Naive thymus-derived CD8-positive, alpha-beta T cell (primary cell): ENCODE data around the gene TMPRSS6. TPM values are rescaled to one million over a fixed set of nuclear protein-coding genes. Genes with fewer than 3 reads are reported as not detected.

Source experiments
- ATAC-seq, 2 donors: fragments of 150-1000 bp; cut with Tn5 transposase in 1 of 2; sonication (Bioruptor Pico), chemical (Tn5 transposase) in 1 of 2; 1 replicate in 1 of 2; 2 replicates in 1 of 2; pipeline ENCODE4 v1.10.0; 2021; ENCODE audit warnings: mild to moderate bottlenecking in 2 of 2, moderate library complexity in 2 of 2
- POLR2A ChIA-PET: fragments of 350-600 bp; sonication (Branson Sonifier 250); formaldehyde crosslinking; loops from one replicate; lab custom pipeline; 2021; ENCODE audit warnings: antibody characterized with exemption; lab: Charles Lee
- DNase-seq, 10 donors: peaks; one replicate each; pipeline versions ENCODE4 v3.0.0 to v3.0.0-alpha.2; 2020 to 2022
- H3K27ac Mint-ChIP-seq, 10 donors: one replicate each; pipeline ENCODE4 v1.8.0; 2020 to 2022; ENCODE audit warnings: mild to moderate bottlenecking in 10 of 10, mixed read lengths in 10 of 10, moderate library complexity in 4 of 10, inconsistent platforms in 1 of 10
- H3K27me3 Mint-ChIP-seq, 5 donors: one replicate each; pipeline ENCODE4 v1.8.0; 2021 to 2022; ENCODE audit warnings: mixed read lengths in 5 of 5
- H3K36me3 Mint-ChIP-seq, 3 donors: one replicate each; pipeline ENCODE4 v1.8.0; 2020 to 2022; ENCODE audit warnings: mixed read lengths in 3 of 3, mild to moderate bottlenecking in 2 of 3, inconsistent platforms in 1 of 3
- H3K4me1 Mint-ChIP-seq, 4 donors: one replicate each; pipeline ENCODE4 v1.8.0; 2021 to 2022; ENCODE audit warnings: mixed read lengths in 4 of 4
- H3K4me3 Mint-ChIP-seq, 10 donors: one replicate each; pipeline ENCODE4 v1.8.0; 2020 to 2022; ENCODE audit warnings: mild to moderate bottlenecking in 10 of 10, mixed read lengths in 10 of 10, moderate library complexity in 6 of 10, inconsistent platforms in 1 of 10
- H3K9me3 Mint-ChIP-seq, 9 donors: one replicate each; pipeline ENCODE4 v1.8.0; 2020 to 2022; ENCODE audit warnings: mixed read lengths in 9 of 9, mild to moderate bottlenecking in 3 of 9, inconsistent platforms in 1 of 9, moderate library complexity in 1 of 9
- polyA plus RNA-seq, 3 donors: library from polyadenylated mRNA; unstranded; fragments of 300-500 nt; fragmentation: Illumina TruSeq; gene quantifications; one replicate each; pipeline ENCODE4 v1.2.3, GENCODE V29; 2021
- total RNA-seq, 8 experiments: library from RNA in 2 of 8; stranded (reverse) in 2 of 8; gene quantifications; one replicate each; pipeline ENCODE4 v1.2.3 and lab custom pipeline; 2021 to 2026

TMPRSS6 gene
- total and polyA plus RNA-seq, 5 experiments from 2014 or later = 0.05 to 0.36 (median 0.09) TPM

GRCh38 chr22:37036655-37037377 lies 72.7 kb downstream of the TMPRSS6 start:
- no peaks in the 10 kb centered on the region for H3K36me3 Mint-ChIP-seq
- no peak overlapping the region for H3K4me3 Mint-ChIP-seq
- ATAC-seq (no peak), DNase-seq (no peak)
- no peaks in the 10 kb centered on the region for H3K4me1 Mint-ChIP-seq
- no peaks in the 10 kb centered on the region for H3K9me3 Mint-ChIP-seq
- peaks cover 6 to 16% (median 11%) of the 10 kb centered on the region in 5 donors for H3K27me3 Mint-ChIP-seq
- H3K27ac Mint-ChIP-seq = peak overlapping the region in 1 of 10 donors; percentile 62
- POLR2A ChIA-PET = interaction anchor here (0.5 to 0.6 kb wide), 2 partner anchors 61 to 309 kb away, joined by 3 read pairs; no protein-coding TSS in a partner anchor

- H3K27me3 Mint-ChIP-seq = peaks cover 6 to 11% (median 8%) of the 10 kb centered on the region in 5 donors
- no peaks in the 10 kb centered on the region for H3K36me3 Mint-ChIP-seq
- H3K9me3 Mint-ChIP-seq = no peaks in the 10 kb centered on the region
- POLR2A ChIA-PET = no interaction called here
- H3K4me3 Mint-ChIP-seq = no peak overlapping the region
- peak overlapping the region in 1 of 10 donors; percentile 45 for H3K27ac Mint-ChIP-seq
- H3K4me1 Mint-ChIP-seq = no peaks in the 10 kb centered on the region
- no peak for ATAC-seq
- no peak for DNase-seq
Observed at GRCh38 chr22:37033605-37034430, 75.7 kb downstream of the TMPRSS6 start.

GRCh38 chr22:37032535-37033460 lies 76.7 kb downstream of the TMPRSS6 start:
- H3K27me3 Mint-ChIP-seq = peaks cover 6 to 11% (median 8%) of the 10 kb centered on the region in 5 donors
- ATAC-seq (no peak), DNase-seq (no peak)
- H3K36me3 Mint-ChIP-seq = no peaks in the 10 kb centered on the region
- H3K9me3 Mint-ChIP-seq = no peaks in the 10 kb centered on the region
- no peaks in the 10 kb centered on the region for H3K4me1 Mint-ChIP-seq
- H3K4me3 Mint-ChIP-seq = peak overlapping the region in 1 of 10 donors; percentile 41
- POLR2A ChIA-PET = interaction anchor here (0.6 kb wide), 1 partner anchor 471 kb away, joined by 3 read pairs; no protein-coding TSS in a partner anchor
- H3K27ac Mint-ChIP-seq = no peak overlapping the region

- peaks cover 2 to 11% (median 7%) of the 10 kb centered on the region in 5 donors for H3K27me3 Mint-ChIP-seq
- no peaks in the 10 kb centered on the region for H3K9me3 Mint-ChIP-seq
- H3K36me3 Mint-ChIP-seq = no peaks in the 10 kb centered on the region
- no peak overlapping the region for H3K4me3 Mint-ChIP-seq
- peak overlapping the region in 1 of 10 donors; percentile 35 for H3K27ac Mint-ChIP-seq
- ATAC-seq (no peak), DNase-seq (no peak)
- POLR2A ChIA-PET = interaction anchor here (0.6 kb wide), 1 partner anchor 471 kb away, joined by 3 read pairs; no protein-coding TSS in a partner anchor
- no peaks in the 10 kb centered on the region for H3K4me1 Mint-ChIP-seq
Observed at GRCh38 chr22:37032134-37032534, 77.4 kb downstream of the TMPRSS6 start.

- DNase-seq (no peak), ATAC-seq (no peak)
- POLR2A ChIA-PET = no interaction called here
- H3K27ac Mint-ChIP-seq = no peak overlapping the region
- H3K9me3 Mint-ChIP-seq = no peaks in the 10 kb centered on the region
- no peaks in the 10 kb centered on the region for H3K4me1 Mint-ChIP-seq
- no peaks in the 10 kb centered on the region for H3K36me3 Mint-ChIP-seq
- H3K27me3 Mint-ChIP-seq = peaks cover 0 to 11% (median 4%) of the 10 kb centered on the region in 5 donors
- H3K4me3 Mint-ChIP-seq = no peak overlapping the region
Observed at GRCh38 chr22:37030560-37031281, 78.8 kb downstream of the TMPRSS6 start.

- DNase-seq (no peak), ATAC-seq (no peak)
- H3K9me3 Mint-ChIP-seq = no peaks in the 10 kb centered on the region
- no peak overlapping the region for H3K27ac Mint-ChIP-seq
- no peak overlapping the region for H3K4me3 Mint-ChIP-seq
- H3K36me3 Mint-ChIP-seq = no peaks in the 10 kb centered on the region
- POLR2A ChIA-PET = no interaction called here
- peaks cover 0 to 4% (median 0%) of the 10 kb centered on the region in 5 donors for H3K27me3 Mint-ChIP-seq
- H3K4me1 Mint-ChIP-seq = no peaks in the 10 kb centered on the region
Observed at GRCh38 chr22:37028692-37029674, 80.5 kb downstream of the TMPRSS6 start.

GRCh38 chr22:37027556-37027955 lies 82.0 kb downstream of the TMPRSS6 start:
- H3K9me3 Mint-ChIP-seq = no peaks in the 10 kb centered on the region
- no peaks in the 10 kb centered on the region for H3K27me3 Mint-ChIP-seq
- DNase-seq (no peak), ATAC-seq (no peak)
- POLR2A ChIA-PET = no interaction called here
- H3K4me3 Mint-ChIP-seq = no peak overlapping the region
- H3K4me1 Mint-ChIP-seq = no peaks in the 10 kb centered on the region
- H3K36me3 Mint-ChIP-seq = no peaks in the 10 kb centered on the region
- no peak overlapping the region for H3K27ac Mint-ChIP-seq

- POLR2A ChIA-PET = no interaction called here
- ATAC-seq = no peak
- no peak for DNase-seq
- Mint-ChIP-seq H3K27me3 (peaks cover 0 to 12% (median 7%) of the 10 kb centered on the region in 5 donors), H3K4me3 (no peak overlapping the region), H3K9me3 (no peaks in the 10 kb centered on the region), H3K4me1 (peaks cover 0 to 5% (median 0%) of the 10 kb centered on the region in 4 donors), H3K27ac (peak overlapping the region in 1 of 10 donors; percentile 62), H3K36me3 (no peaks in the 10 kb centered on the region)
Observed at GRCh38 chr22:37026325-37026724, 83.2 kb downstream of the TMPRSS6 start.

GRCh38 chr22:37025500-37026070 lies 83.9 kb downstream of the TMPRSS6 start:
- Mint-ChIP-seq H3K36me3 (no peaks in the 10 kb centered on the region), H3K9me3 (no peaks in the 10 kb centered on the region), H3K27me3 (peaks cover 0 to 18% (median 7%) of the 10 kb centered on the region in 5 donors), H3K4me1 (peaks cover 0 to 10% (median 0%) of the 10 kb centered on the region in 4 donors), H3K27ac (no peak overlapping the region), H3K4me3 (no peak overlapping the region)
- POLR2A ChIA-PET = no interaction called here
- ATAC-seq (no peak), DNase-seq (no peak)

- ATAC-seq (no peak), DNase-seq (no peak)
- H3K4me1 Mint-ChIP-seq = peaks cover 0 to 18% (median 5%) of the 10 kb centered on the region in 4 donors
- no peak overlapping the region for H3K4me3 Mint-ChIP-seq
- peaks cover 0 to 19% (median 10%) of the 10 kb centered on the region in 5 donors for H3K27me3 Mint-ChIP-seq
- H3K9me3 Mint-ChIP-seq = no peaks in the 10 kb centered on the region
- no peaks in the 10 kb centered on the region for H3K36me3 Mint-ChIP-seq
- no peak overlapping the region for H3K27ac Mint-ChIP-seq
- POLR2A ChIA-PET = no interaction called here
Observed at GRCh38 chr22:37024339-37025157, 85.0 kb downstream of the TMPRSS6 start.
